Large intestine (tissue), 3 donors: ENCODE data around the gene C11orf86. TPM values are rescaled to one million over a fixed set of nuclear protein-coding genes. Genes with fewer than 3 reads are reported as not detected.

Experiments used
- DNase-seq, 2 donors: peaks; one replicate each; pipeline versions ENCODE4 v3.0.0 to v3.0.0-alpha.2; 2013
- H3K27ac ChIP-seq: one replicate; pipeline ENCODE4 v1.5.1; 2013; ENCODE audit warnings: low read length
- H3K27me3 ChIP-seq: 2 replicates; pipeline ENCODE4 v1.6.1; 2013; ENCODE audit warnings: low read length; ENCODE audit not compliant: control insufficient read depth, insufficient read depth
- H3K36me3 ChIP-seq: 2 replicates; pipeline ENCODE4 v1.6.1; 2013; ENCODE audit warnings: low read length; ENCODE audit not compliant: control insufficient read depth, insufficient read depth
- H3K4me1 ChIP-seq: one replicate; pipeline ENCODE4 v1.6.1; 2013; ENCODE audit warnings: low read length; ENCODE audit not compliant: control insufficient read depth, insufficient read depth
- H3K4me3 ChIP-seq: one replicate; pipeline ENCODE4 v1.5.1; 2013; ENCODE audit warnings: low read length
- H3K9me3 ChIP-seq: one replicate; pipeline ENCODE4 v1.6.1; 2013; ENCODE audit warnings: mild to moderate bottlenecking, low read depth, low read length, moderate library complexity; ENCODE audit not compliant: control insufficient read depth
- WGBS: methylation state at CpG from one replicate; pipeline ENCODE4 v1.1.5; 2013; ENCODE audit warnings: low lambda C conversion rate; ENCODE audit not compliant: insufficient coverage; 5-methylcytosine and 5-hydroxymethylcytosine counted together
- polyA plus RNA-seq: library from polyadenylated mRNA; unstranded; fragments of 120-200 nt; gene quantifications from one replicate; pipeline ENCODE4 v1.2.1, GENCODE V29; 2013

The C11orf86 gene
- polyA plus RNA-seq, 1 donor = 16.0 TPM

DNA sequence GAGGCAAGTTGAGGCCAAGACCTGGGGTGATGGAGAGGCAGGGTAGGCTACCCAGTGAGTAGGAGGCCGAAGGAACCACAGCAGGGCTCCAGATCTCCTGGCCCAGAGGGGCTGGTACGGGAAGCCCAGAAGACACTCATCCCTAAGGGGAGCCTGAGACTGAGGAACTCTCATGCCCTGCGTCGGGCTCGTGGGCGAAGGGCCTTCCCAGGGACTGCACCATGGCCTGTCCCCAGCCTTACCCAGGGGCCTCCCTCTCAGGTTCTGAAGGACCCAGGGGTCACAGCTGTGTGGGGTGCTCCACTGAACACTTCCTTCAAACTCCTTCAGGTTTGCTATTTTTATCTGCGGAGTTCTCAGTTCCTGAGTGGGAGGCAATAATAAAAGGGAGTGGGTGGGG, 32.0 kb downstream of the C11orf86 start:
- WGBS = no CpG with 5 or more reads among the region's 7 CpGs
- Histone ChIP-seq H3K4me3 (no peak overlapping the region), H3K9me3 (no peaks in the 10 kb centered on the region), H3K36me3 (no peaks in the 10 kb centered on the region), H3K27ac (no peak overlapping the region), H3K4me1 (no peaks in the 10 kb centered on the region), H3K27me3 (no peaks in the 10 kb centered on the region)
- no peak for DNase-seq

DNA sequence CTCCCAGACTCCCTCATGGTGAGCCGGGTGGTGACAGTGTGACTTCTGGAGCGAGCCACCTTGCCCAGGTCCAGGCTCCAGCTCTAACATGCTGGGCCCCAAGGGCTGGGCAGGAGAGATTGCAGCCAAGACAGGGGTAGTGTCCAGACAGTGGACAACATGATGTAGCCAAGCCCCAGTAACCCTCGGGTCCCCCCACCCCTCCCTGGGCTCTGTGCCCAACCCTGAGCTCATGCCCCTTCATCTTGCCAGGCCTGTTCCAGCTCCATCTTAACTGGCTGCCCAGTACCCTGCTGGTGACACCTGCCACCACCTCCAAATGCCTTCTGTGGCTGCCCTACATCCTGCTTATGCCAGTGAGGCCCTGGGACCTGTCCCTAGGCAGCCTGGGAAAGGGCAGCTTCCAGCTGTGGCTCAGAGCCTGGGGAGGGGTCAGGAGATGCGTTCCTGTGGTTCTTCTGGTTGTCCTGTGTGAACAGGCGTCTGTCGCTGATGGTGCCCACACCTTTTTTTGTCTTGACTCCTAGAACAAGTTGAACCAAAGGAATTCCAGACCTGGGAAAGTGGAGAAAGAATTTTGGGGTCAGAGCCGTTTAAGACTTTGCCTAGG, 35.3 kb downstream of the C11orf86 start:
- Histone ChIP-seq H3K4me1 (no peaks in the 10 kb centered on the region), H3K27ac (no peak overlapping the region), H3K27me3 (no peaks in the 10 kb centered on the region), H3K36me3 (no peaks in the 10 kb centered on the region), H3K4me3 (no peak overlapping the region), H3K9me3 (no peaks in the 10 kb centered on the region)
- no peak for DNase-seq
- no CpG with 5 or more reads among the region's 7 CpGs for WGBS

DNA sequence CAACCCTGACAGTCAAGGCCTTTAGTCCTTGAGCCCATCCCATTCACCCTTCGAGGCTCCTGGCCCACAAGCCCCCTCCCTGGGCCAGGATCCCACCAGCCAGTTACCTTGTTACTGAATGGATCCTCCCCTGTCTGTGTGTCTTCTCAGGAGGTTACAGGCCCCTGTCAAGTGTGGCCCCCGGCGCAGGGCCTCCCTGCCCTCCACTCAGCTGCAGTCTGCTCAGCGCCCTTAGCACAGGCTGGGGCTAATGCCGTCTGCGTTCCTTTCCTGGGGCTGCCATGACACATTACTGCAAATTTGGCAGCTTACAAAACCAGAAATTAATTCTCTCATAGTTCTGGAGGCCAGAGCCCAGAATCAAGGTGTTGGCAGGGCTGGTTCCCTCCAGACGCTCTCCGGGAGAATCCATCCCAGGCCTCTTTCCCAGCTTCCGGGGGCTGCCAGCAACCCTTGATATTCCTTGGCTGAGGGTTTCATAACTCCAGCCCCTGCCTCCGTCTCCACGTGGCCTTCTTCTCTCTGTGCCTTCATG, 38.5 kb downstream of the C11orf86 start:
- H3K9me3 ChIP-seq = no peaks in the 10 kb centered on the region
- WGBS = no CpG with 5 or more reads among the region's 11 CpGs
- no peaks in the 10 kb centered on the region for H3K36me3 ChIP-seq
- no peak overlapping the region for H3K4me3 ChIP-seq
- H3K27me3 ChIP-seq = no peaks in the 10 kb centered on the region
- H3K4me1 ChIP-seq = no peaks in the 10 kb centered on the region
- H3K27ac ChIP-seq = no peak overlapping the region
- DNase-seq = no peak

DNA sequence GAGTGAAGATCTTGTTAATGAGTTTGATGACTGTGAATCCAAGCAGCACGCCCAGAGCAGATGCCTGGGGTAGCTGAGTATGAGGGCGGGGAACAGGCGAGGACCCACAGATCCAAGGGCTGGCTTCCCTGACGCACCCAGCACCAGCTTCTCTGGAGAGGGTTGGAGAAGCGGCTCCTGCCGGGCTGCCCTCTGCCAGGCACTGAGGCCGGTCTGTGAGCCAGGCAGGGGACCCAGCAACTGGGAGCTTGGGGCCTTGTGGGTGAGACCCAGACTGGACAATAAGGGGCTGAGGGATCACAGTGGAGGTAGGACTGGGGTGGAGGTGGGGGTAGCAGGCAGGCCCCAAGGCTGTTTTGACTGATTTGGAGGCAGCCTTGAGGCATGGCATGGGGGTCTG, 39.2 kb downstream of the C11orf86 start:
- WGBS = no CpG with 5 or more reads among the region's 7 CpGs
- Histone ChIP-seq H3K4me3 (no peak overlapping the region), H3K9me3 (no peaks in the 10 kb centered on the region), H3K36me3 (no peaks in the 10 kb centered on the region), H3K27ac (no peak overlapping the region), H3K4me1 (no peaks in the 10 kb centered on the region), H3K27me3 (no peaks in the 10 kb centered on the region)
- DNase-seq = no peak

DNA sequence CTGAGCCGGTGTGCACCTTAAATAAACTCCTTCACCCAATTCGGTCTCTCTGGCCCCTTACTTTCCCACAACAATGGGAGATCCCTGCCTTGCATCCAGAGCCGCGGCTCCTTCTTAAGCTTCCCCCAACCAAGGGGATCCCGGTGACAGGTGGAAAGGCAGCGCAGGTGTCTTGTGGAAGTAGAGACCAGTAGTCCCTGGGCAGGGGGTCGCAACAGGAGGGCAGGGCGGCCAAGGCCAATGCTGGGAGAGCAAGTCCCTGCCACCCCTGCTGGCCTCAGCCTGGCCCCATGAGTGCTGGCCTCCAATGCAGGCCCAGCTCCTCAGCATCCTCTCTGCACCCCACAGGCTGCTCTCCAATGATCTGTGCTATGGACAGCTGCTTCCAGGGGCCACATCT, 39.9 kb downstream of the C11orf86 start:
- H3K27me3 ChIP-seq = no peaks in the 10 kb centered on the region
- no peak overlapping the region for H3K27ac ChIP-seq
- WGBS = no CpG with 5 or more reads among the region's 8 CpGs
- no peak for DNase-seq
- H3K4me3 ChIP-seq = no peak overlapping the region
- H3K4me1 ChIP-seq = no peaks in the 10 kb centered on the region
- H3K9me3 ChIP-seq = no peaks in the 10 kb centered on the region
- H3K36me3 ChIP-seq = no peaks in the 10 kb centered on the region

DNA sequence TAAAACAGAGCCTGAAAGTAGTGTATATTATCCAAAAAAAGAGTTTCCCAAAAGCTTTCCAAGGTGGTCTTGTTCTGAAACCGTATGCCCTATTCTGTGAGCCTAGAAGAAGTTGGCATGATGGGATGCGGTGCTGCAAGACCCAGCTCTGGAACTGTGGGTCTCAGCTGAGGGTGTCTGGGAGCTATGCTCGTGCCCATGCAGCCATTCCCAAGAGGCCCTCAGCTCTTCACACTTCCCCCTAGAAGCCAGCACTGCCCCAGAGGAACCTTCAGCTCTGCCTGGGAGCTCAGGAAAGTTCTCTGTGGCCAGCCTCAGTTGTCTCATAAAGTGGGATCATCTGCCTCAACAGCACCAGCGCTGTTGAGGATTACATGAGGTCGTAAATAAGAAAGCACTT, 41.4 kb downstream of the C11orf86 start:
- Histone ChIP-seq H3K9me3 (no peaks in the 10 kb centered on the region), H3K36me3 (no peaks in the 10 kb centered on the region)
- 100% methylated on average over 1 of the region's 5 CpGs for WGBS

DNA sequence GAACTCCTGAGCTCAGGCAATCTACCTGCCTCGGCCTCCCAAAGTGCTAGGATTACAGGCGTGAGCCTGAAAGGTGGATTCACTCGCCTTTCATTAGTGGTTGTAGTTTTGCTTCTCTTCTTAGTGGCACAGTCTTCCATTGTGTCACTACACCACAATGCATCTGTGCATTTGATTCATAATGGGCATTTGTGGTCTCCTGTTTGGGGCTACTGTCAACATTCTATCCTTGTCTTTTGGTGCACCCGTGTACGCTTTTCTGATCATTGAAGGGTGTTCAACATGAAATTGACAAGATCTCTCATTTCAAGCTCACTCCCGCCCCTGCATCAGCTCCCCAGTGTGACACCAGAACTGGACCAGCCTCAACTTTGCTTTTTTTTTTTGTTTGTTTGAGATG, 45.8 kb downstream of the C11orf86 start:
- no peak for DNase-seq
- peaks cover 3% of the 10 kb centered on the region for H3K9me3 ChIP-seq
- WGBS = no CpG with 5 or more reads among the region's 6 CpGs

More for the DNA sequence above, 41.4 kb downstream of the C11orf86 start:
- DNase-seq = no peak
- Histone ChIP-seq H3K4me1 (no peaks in the 10 kb centered on the region), H3K27me3 (no peaks in the 10 kb centered on the region), H3K27ac (no peak overlapping the region), H3K4me3 (no peak overlapping the region)

DNA sequence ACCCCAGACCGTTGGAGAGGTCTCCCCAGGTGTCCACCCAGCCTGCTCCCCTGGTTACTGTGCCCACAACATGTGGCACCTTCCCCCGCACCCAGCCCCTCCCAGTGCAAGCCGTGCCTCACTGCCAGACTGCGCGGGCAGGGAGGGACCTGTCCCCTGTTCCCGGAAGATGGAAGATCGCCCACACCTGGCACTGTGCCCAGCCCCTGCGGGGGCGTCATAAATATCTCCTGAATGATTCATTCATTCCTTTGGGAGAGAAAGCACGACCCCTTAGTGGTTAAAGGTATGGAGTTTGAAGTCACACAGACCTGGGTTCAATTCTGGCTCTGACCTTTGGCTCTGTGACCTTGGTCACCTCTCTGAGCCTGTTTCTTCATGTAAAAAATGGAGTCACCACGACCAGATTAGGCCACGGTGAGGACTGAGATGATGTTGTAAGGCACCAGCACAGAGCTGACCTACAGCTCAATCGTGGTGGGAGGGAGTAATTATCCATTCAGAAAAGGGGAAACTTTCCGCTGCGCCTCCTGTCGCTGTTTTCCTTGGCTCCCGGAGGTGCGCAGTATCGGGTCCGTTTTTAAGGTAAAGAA, 47.3 kb downstream of the C11orf86 start:
- H3K27ac ChIP-seq = no peak overlapping the region

More for the DNA sequence above, 45.8 kb downstream of the C11orf86 start:
- Histone ChIP-seq H3K4me3 (no peak overlapping the region), H3K27me3 (peaks cover 35% of the 10 kb centered on the region), H3K36me3 (no peaks in the 10 kb centered on the region), H3K4me1 (peaks cover 13% of the 10 kb centered on the region), H3K27ac (no peak overlapping the region)

DNA sequence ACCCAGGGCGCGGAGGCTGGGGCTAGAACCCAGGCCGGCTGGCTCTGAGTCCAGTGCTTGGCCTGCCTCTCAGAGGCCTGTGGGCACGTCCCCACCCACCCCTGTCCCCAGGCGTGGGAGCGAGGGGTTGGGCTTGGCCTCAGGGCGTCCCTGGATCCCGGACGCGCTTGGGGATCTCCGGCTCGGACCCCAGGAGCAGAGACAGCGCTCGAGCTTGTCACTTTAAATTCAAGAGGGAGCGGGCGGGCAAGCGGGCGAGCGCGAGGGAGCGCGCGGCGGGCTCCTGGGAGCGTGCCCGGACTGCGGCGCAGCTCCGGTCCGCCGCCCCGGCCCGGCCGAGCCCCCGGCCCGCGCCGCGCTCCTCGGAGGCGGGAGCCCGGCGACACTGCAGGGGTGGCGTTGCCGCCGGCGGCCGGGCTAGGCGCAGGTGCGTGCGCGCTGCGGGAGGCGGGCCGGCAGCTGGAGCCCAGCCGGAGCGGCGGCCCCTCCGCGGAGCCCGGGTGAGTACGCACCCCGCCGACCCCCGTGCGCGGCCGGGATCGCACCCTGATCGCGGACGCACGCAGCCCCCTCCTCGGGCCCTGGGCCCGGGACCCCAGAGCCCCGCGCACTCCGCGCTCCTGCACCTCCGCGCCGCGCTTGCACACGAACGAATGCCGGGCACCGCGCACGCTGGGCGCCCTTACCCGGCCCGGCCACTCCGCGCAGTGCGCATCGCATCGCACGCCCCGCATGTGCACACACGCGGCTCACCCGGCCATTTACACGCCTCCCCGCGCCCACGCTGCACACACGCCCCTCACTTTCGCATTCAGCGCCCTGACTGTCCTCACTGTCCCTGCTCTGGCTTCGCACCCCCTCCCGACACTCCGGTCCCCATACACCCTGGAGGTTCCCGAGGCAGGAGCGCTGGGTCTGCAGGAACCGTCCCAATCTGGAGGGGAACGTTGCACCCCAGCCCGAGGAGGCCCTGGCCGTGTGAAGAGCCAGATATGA, 48.2 kb downstream of the C11orf86 start, which contains the start of gene SYT12:
SYT12 (plus strand) TSS at position 174 of the 996 bp plus-strand sequence. CDS start 7,011 bp downstream, outside the sequence.
- Histone ChIP-seq H3K4me3 (peak within 1 kb of the TSS; percentile 13), H3K9me3 (peaks cover 3% of the 10 kb centered on the region), H3K27ac (no peak within 1 kb of the TSS), H3K36me3 (no peaks in the 10 kb centered on the region), H3K27me3 (peaks cover 37% of the 10 kb centered on the region), H3K4me1 (peaks cover 13% of the 10 kb centered on the region)
- peak in 1 of 2 donors; percentile 17 for DNase-seq
- whole genome bisulfite sequencing = no CpG with 5 or more reads among the region's 118 CpGs

More for the DNA sequence above, 47.3 kb downstream of the C11orf86 start:
- Histone ChIP-seq H3K9me3 (peaks cover 3% of the 10 kb centered on the region), H3K4me3 (no peak overlapping the region), H3K4me1 (peaks cover 13% of the 10 kb centered on the region), H3K27me3 (peaks cover 37% of the 10 kb centered on the region), H3K36me3 (no peaks in the 10 kb centered on the region)
- peak; percentile 19 to 35 for DNase-seq
- no CpG with 5 or more reads among the region's 20 CpGs for WGBS

DNA sequence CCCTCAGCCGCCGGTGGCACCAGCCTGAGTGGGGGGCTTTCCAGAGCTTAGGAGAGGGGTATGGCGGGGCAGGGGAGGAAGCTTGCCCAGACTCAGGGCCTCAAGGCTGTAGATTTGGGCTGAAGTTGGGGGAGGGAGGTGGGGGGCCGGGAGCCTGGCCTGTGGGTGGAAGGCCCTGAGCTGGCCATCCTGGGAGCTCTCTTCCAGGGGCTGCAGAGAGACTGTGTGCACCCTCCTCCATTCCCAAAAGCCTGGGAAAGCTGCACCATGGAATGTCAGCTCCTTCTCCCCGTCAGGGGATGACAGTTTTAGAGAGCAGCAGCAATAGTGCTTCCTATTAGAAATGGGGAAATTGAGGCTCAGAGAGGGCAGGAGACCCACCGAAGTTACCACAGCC, 48.9 kb downstream of the C11orf86 start:
- H3K9me3 ChIP-seq = peaks cover 3% of the 10 kb centered on the region
- no peak overlapping the region for H3K4me3 ChIP-seq
- H3K27me3 ChIP-seq = peaks cover 37% of the 10 kb centered on the region
- no CpG with 5 or more reads among the region's 6 CpGs for WGBS
- no peak for DNase-seq
- H3K4me1 ChIP-seq = peaks cover 13% of the 10 kb centered on the region
- no peaks in the 10 kb centered on the region for H3K36me3 ChIP-seq
- H3K27ac ChIP-seq = no peak overlapping the region
